T-helper 1 cell treated with Interleukin-12 subunit alpha and Interleukin-12 subunit beta and Interleukin-4 antibody, amounts not matched to agents 30 ng/mL and 1 ng/mL, for 36 hours (primary cell): ENCODE measurements around the gene TAF5. TPM values are rescaled to one million over a fixed set of nuclear protein-coding genes. Genes with fewer than 3 reads are reported as not detected.
"Not testable (repeated sequence)": the region's sequence is repeated elsewhere in the genome, so short reads cannot be mapped to it uniquely, and the experiment has no call there.

Source experiments
- intact Hi-C: fragments of 100-400 bp; cut with micrococcal nuclease; formaldehyde crosslinking; loops from one replicate; pipeline ENCODE4 v1.15.1; 2024
- total RNA-seq: library from RNA; stranded (reverse); gene quantifications from 2 replicates; pipeline ENCODE4 v1.2.3, GENCODE V29; 2022

The TAF5 gene
- total RNA-seq = 8.5 and 9.9 TPM in 2 replicates

DNA sequence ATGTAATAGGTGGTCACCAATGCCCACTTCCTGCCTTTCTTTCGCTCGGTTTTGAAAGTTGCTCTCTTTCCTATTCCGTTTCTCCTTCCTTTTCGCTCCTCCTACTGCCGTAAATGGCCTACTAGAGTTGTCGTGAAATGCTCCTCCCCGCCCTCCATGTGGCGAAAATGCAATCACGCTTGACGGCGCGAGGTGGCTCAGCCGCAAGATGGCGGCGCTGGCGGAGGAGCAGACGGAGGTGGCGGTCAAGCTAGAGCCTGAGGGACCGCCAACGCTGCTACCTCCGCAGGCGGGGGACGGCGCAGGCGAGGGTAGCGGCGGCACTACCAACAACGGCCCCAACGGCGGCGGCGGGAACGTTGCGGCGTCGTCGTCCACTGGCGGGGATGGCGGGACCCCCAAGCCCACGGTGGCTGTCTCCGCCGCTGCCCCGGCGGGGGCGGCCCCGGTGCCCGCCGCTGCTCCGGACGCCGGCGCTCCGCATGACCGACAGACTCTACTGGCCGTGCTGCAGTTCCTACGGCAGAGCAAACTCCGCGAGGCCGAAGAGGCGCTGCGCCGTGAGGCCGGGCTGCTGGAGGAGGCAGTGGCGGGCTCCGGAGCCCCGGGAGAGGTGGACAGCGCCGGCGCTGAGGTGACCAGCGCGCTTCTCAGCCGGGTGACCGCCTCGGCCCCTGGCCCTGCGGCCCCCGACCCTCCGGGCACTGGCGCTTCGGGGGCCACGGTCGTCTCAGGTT is at the start of gene TAF5:
Gene TAF5 (plus strand): TSS at position 195 of the 737 bp plus-strand sequence. CDS start 14 bp downstream, at position 209.
- intact Hi-C loops = loop anchor here (1.0 to 10.0 kb wide), 14 partner anchors 17 to 1233 kb away; partner anchors contain the start of genes ACTR1A, ARL3, ATP5MK and BORCS7

GRCh38 chr10:103327906-103328305 is 39.9 kb upstream of the TAF5 start:
- intact Hi-C loops = no loop called here

- intact Hi-C loops = loop anchor here (1.0 to 5.0 kb wide), 3 partner anchors 265 to 499 kb away; partner anchors contain the start of gene CNNM2
Observed at GRCh38 chr10:103333934-103334520, 33.7 kb upstream of the TAF5 start.

DNA sequence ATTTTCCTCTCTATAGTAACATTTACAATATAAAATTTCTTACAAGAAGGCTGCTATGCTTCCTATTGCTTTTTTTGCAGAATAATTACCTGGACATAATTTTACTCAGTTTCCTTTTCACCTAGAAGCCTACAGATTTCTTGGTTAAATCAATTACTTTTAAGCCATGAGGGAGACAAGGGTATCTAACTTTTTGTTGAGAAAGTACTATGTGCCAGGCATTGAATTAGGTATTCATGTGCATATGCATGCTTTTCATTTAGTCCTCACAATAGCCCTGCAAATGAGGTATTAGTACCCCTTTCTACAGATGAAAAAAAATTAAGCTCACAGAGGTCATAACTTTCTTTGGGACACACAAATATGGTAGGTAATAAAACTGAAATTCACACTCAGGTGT is 33.2 kb upstream of the TAF5 start:
- intact Hi-C loops = loop anchor here (1.0 to 5.0 kb wide), 3 partner anchors 265 to 499 kb away; partner anchors contain the start of gene CNNM2

GRCh38 chr10:103336370-103336769 is 31.4 kb upstream of the TAF5 start:
- intact Hi-C loops = no loop called here

- intact Hi-C loops = loop anchor here (1.0 to 2.0 kb wide), 4 partner anchors 13 to 431 kb away; partner anchors contain the start of genes ATP5MK, CNNM2, NT5C2 and PDCD11
Observed at GRCh38 chr10:103350175-103350516, 17.6 kb upstream of the TAF5 start.

DNA sequence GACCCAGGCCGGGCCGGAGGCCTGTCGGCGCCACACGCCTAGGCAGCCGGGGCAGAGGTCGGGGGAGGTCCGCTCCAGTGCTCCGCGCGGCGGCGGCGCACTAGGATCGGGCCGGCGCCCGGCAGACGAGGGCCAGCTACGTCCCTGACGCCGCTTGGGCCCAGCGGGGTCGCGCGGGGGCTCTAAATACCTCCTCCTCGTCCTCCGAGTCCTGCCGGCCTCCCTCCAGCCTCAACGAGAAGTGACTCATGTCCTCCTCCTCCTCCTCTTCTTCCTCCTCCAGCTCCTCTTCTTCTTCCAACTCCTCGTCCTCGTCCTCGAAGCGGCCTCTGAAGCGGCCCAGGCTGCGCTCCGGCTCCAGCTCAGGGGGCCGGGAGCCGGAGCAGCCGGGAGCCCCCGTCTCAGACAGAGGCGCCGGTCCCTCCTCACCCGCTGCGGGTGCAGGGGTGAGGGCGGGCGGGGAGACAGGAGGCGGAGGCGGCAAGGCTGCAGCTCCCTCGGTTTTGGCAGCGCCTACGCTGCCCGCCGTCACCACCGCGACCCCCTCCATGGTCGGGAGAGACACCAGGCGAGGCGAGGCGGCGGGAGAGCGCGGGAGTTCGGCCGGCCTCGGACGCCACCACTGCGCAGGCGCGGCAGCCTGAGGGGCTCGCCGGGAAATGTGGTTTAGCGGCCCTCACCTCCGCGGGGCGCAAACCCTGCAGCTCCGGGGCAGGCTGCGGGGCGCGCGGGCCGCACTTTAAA is 17.1 kb upstream of the TAF5 start, which contains the start of gene PCGF6:
Gene PCGF6 (minus strand): TSS at position 624 of the 744 bp plus-strand sequence. CDS start 74 bp downstream, at position 550.
- intact Hi-C loops = loop anchor here (1.0 to 2.0 kb wide), 5 partner anchors 13 to 432 kb away; partner anchors contain the start of genes ATP5MK, CNNM2, NT5C2 and PDCD11

DNA sequence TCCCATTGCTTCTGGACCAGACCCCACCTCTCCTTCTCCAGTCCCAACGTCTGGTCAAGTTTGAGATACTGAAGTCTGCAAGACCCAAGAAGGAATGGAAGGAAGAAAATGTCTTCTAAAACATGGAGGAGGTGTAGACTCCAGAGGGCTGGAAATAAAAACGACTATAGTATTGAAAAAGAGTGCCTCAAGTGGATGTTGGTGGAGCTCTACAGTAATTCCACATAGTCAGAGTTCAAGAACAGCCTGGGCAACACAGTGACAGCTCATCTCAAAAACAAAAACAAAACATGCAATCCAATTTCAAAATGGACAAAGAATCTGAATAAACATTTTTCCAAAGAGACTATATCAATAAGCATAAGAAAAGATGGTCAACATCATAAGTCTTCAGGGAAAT is 14.5 kb upstream of the TAF5 start:
- intact Hi-C loops = no loop called here

GRCh38 chr10:103354567-103354966 is 13.2 kb upstream of the TAF5 start:
- intact Hi-C loops = not testable (repeated sequence)

DNA sequence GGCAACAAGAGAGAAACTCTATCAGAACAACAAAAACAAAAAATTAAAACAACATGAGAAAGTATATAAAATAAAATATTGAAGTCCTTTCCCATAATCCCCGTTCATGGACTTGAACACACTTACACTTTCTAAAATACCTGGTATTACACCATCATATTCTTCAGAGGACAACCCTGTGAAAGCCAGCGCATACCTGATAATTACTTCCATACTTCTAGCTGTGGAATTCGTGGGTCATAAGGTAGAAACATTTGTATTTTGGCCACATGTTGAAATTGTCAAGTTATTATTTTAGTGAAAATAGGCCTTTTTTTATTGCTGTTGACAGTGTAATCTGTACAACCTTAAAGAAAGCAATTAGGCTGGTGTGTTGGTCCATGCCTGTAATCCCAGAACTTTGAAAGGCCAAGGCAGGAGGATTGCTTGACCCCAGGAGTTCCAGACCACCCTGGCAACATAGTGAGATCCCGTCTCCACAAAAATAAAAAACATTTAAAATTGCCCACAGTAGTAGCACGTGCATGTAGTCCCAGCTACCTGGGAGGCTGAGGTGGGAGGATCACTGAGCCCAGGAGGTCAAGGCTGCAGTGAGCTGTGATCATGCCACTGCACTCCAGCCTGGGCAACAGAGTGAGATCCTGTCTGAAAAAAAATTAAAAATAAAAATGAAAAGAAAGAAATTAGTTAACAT is 11.7 kb upstream of the TAF5 start:
- intact Hi-C loops = no loop called here

- intact Hi-C loops = not testable (repeated sequence)
Observed at GRCh38 chr10:103359493-103359892, 8.3 kb upstream of the TAF5 start.

- intact Hi-C loops = loop anchor here (10.0 kb wide), 1 partner anchor 1226 kb away; the partner anchor contains the start of gene PPRC1
Observed at GRCh38 chr10:103360791-103361190, 7.0 kb upstream of the TAF5 start.

DNA sequence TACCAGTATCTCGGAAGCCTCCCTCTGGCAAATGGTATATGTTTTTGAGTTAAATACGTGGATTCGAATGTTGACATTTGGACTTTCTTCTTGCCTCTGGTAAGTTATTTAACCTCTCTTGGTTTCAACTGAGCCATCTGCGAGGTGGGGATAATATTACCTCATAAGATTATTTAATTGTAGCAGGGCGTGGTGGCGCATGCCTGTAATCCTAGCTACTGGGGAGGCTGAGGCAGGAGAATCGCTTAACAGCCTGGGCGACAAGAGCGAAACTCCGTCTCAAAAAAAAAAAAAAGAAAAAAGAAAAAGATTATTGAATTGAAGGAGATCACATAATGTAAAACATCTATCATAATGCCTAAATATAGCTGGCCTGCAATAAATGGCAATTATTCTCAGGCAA is 396 bp upstream of the TAF5 start:
- intact Hi-C loops = loop anchor here (1.0 to 10.0 kb wide), 8 partner anchors 16 to 1233 kb away; partner anchors contain the start of genes ACTR1A, ATP5MK, CNNM2 and NFKB2

- intact Hi-C loops = no loop called here
Observed at GRCh38 chr10:103373544-103373943, 5.8 kb downstream of the TAF5 start.

DNA sequence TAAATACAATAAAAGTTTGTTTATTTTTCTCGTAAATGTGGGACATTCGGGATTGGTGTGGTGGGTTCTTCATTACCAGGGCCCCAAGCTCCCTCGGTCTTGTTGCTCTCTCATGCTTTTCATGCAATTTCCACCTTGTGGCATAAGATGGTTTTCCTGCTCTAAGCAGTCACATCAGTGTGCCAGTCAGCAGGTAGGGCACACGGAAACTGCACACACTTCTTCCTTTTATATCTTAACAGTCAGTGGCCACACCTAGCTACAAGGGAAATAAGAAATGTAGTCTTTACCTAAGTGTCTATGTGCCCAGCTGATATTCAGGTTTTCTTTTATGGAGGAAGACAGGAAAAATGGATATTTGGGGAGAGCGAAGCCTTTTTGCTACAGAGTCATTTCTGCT is 6.5 kb downstream of the TAF5 start:
- intact Hi-C loops = no loop called here

GRCh38 chr10:103382769-103383168 is 15.0 kb downstream of the TAF5 start:
- intact Hi-C loops = no loop called here

- intact Hi-C loops = loop anchor here (10.0 kb wide), 1 partner anchor 1259 kb away; the partner anchor contains the start of gene PPRC1
Observed at GRCh38 chr10:103394180-103394579, 26.4 kb downstream of the TAF5 start.

DNA sequence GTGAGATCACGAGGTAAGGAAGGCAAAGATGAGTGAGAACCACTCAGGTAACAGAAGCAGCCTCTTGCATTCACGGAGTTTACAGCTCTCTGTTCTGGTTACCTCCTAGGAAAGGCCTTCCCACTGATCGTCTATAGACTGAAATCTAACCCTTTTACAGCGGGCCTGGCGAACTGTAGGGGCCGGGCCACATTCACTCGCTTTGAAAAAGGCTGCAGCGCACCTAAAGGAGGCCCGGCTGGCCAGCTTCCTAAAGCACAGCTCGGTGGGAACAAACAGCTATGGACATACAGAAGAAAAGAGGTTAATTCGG is 27.9 kb downstream of the TAF5 start:
- intact Hi-C loops = loop anchor here (1.0 to 10.0 kb wide), 21 partner anchors 28 to 1261 kb away; partner anchors contain the start of genes ACTR1A, ARL3, BORCS7 and CALHM2

DNA sequence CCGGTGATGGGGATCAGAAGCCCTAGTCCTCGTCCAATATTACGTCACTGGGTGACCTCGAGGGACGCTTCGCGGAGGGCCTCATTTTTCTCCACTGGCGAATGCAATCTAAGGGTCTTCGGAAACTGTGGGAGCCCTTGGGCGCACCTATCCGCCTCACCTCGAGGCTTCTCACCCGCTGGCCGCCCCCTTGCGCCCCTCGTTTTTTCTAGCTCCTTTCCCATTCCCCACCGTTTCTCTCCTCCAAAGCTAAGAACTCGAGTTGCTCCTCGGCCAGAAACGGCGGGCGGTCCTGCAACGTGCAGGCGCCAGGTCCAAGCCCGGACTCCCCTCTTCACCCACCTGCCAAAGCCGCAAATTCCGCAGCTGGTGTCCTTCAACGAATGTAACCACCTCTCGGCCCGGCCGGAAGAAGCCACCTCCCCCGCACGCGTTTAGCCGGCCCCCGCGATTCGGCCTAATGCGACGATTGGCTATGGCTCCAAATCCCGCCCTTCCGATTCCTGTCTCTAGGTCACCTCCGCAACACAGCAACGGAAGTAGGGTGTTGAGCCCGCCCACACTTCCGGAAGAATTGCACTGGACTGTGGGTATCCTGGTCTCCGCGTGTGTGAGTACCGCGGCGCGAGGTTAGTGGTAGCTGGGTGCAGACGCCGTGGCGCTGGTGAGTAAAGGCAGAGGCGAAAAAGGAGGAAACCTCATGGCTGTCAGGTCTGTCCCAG is 28.5 kb downstream of the TAF5 start, which contains the start of the genes ATP5MK and PDCD11:
Gene ATP5MK (minus strand): TSS at position 409 of the 722 bp plus-strand sequence. CDS start 4,018 bp downstream, outside the sequence.
Gene PDCD11 (plus strand): TSS at position 560 of the 722 bp plus-strand sequence. CDS start 1,801 bp downstream, outside the sequence.
- intact Hi-C loops = loop anchor here (1.0 to 10.0 kb wide), 21 partner anchors 29 to 1261 kb away; partner anchors contain the start of genes ACTR1A, ARL3, BORCS7 and CALHM2

DNA sequence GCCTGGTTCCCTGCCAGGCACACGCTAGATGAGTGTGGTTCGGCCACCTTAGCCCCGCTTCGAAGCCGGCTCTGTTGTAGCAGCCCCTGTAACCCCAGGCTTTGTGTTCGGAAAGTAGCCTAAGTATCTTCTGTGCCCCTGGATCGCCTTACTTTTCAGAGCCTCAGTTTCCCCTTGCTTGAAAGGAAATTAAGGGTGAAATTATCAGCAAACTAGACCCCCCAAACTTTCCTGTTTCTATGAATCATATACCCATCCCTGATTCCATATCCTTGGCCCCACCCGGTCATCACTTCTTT is 29.0 kb downstream of the TAF5 start:
- intact Hi-C loops = loop anchor here (1.0 to 10.0 kb wide), 21 partner anchors 29 to 1262 kb away; partner anchors contain the start of genes ACTR1A, ARL3, BORCS7 and CALHM2
